SK-N-SH (cell line): ENCODE measurements around the gene POSTN.

Experiments used
- CTCF ChIP-seq: fragments of 200-600 bp; sonication (generic); IDR thresholded peaks from 2 replicates; pipeline ENCODE4 v1.6.1; 2017; ENCODE audit warnings: antibody characterized with exemption, mild to moderate bottlenecking, moderate library complexity
- TAF1 ChIP-seq: IDR thresholded peaks from 2 replicates; pipeline ENCODE4 v1.6.1; 2012; ENCODE audit warnings: low read depth, mild to moderate bottlenecking, low read length, moderate library complexity, borderline replicate concordance

DNA sequence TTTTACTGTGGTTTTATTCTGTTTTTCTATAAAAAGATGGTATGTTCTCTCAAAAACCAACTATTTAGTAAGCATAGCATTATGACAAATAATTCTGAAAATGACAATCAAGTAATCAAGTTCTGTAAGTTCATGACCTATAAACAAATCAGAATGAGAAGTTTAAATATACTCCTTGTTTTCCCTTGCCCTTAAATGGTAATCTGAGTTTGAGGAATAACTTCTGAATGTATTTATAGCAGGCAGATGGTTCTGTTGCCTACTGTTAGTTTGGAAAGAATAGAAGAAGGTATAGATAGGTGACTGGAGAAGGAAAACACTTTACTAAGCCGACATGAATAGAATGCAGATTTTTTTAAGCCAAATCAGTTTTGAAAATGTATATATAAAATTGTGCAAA, 63.9 kb downstream of the POSTN start:
- TF ChIP-seq CTCF (no peak), TAF1 (no peak)
